ENCODE data around the gene TYROBP. TPM values are rescaled to one million over a fixed set of nuclear protein-coding genes. Genes with fewer than 3 reads are reported as not detected.
"Not testable (repeated sequence)": the region's sequence is repeated elsewhere in the genome, so short reads cannot be mapped to it uniquely, and the experiment has no call there.

Gene TYROBP
- total and polyA plus RNA-seq, 12 donors: 11.8 to 323 (median 163) TPM

- H3K9me3 ChIP-seq (replicated peaks in 1 of 3): no peaks in the 10 kb centered on the region
- intact Hi-C loops (cut with DNase I): no loop called here
- no peak overlapping the region for H3K27ac ChIP-seq
- H3K36me3 ChIP-seq (replicated peaks in 1 of 2): no peaks in the 10 kb centered on the region
- H3K27me3 ChIP-seq: no peaks in the 10 kb centered on the region
- H3K4me3 ChIP-seq: no peak overlapping the region
- WGBS, 4 donors: 43 to 63% (median 58%) methylated on average over 1 to 3 of the region's 3 CpGs
- DNase-seq: no peak
- TF ChIP-seq POLR2A (IDR thresholded peaks at IDR 0.05) (no peak), CTCF (IDR thresholded peaks at IDR 0.05) (no peak)
- no peaks in the 10 kb centered on the region for H3K4me1 ChIP-seq (replicated peaks in 1 of 2)
These were observed 3.1 kb upstream of the TYROBP start for GRCh38 chr19:35911173-35911572.

GRCh38 chr19:35910355-35910754 lies 2.3 kb upstream of the TYROBP start:
- H3K27me3 ChIP-seq; H3K27ac ChIP-seq; H3K9me3 ChIP-seq (replicated peaks in 1 of 3); H3K4me1 ChIP-seq (replicated peaks in 1 of 2); DNase-seq; H3K36me3 ChIP-seq (replicated peaks in 1 of 2); H3K4me3 ChIP-seq; intact Hi-C loops (cut with DNase I): not testable (repeated sequence)
- 83 to 88% (median 86%) methylated on average over 14 of the region's 14 CpGs for WGBS, 4 donors

- TF ChIP-seq CTCF (IDR thresholded peaks at IDR 0.05) (no peak), POLR2A (IDR thresholded peaks at IDR 0.05) (no peak)
- intact Hi-C loops (cut with DNase I): no loop called here
- no peaks in the 10 kb centered on the region for H3K4me1 ChIP-seq (replicated peaks in 1 of 2)
- H3K36me3 ChIP-seq (replicated peaks in 1 of 2): no peaks in the 10 kb centered on the region
- WGBS, 4 donors: 59 to 63% (median 62%) methylated on average over 6 of the region's 6 CpGs; no CpG with 5 or more reads in 1 of the 4 donors
- peak overlapping the region in 3 of 5 donors; percentile 41 to 83 (median 67) for H3K27ac ChIP-seq
- DNase-seq: no peak
- no peaks in the 10 kb centered on the region for H3K9me3 ChIP-seq (replicated peaks in 1 of 3)
- no peak overlapping the region for H3K4me3 ChIP-seq
- no peaks in the 10 kb centered on the region for H3K27me3 ChIP-seq
These were observed 1.6 kb upstream of the TYROBP start for GRCh38 chr19:35909684-35910035.

GRCh38 chr19:35908973-35909683 lies 1.0 kb upstream of the TYROBP start:
- Histone ChIP-seq H3K27ac (peak overlapping the region in 4 of 5 donors; percentile 3 to 89 (median 66)), H3K36me3 (replicated peaks in 1 of 2) (no peaks in the 10 kb centered on the region), H3K4me3 (no peak overlapping the region), H3K27me3 (no peaks in the 10 kb centered on the region), H3K4me1 (replicated peaks in 1 of 2) (no peaks in the 10 kb centered on the region), H3K9me3 (replicated peaks in 1 of 3) (no peaks in the 10 kb centered on the region)
- TF ChIP-seq POLR2A (IDR thresholded peaks at IDR 0.05) (no peak), CTCF (IDR thresholded peaks at IDR 0.05) (no peak)
- intact Hi-C loops (cut with DNase I): no loop called here
- peak; percentile 60 to 85 (median 76) for DNase-seq
- WGBS, 4 donors: 56 to 72% (median 70%) methylated on average over 9 to 10 of the region's 10 CpGs

GRCh38 chr19:35907377-35907745 lies 734 bp downstream of the TYROBP start:
- WGBS, 4 donors: 46 to 74% (median 53%) methylated on average over 6 to 12 of the region's 12 CpGs
- no peak for DNase-seq
- Histone ChIP-seq H3K9me3 (replicated peaks in 1 of 3) (no peaks in the 10 kb centered on the region), H3K27me3 (no peaks in the 10 kb centered on the region), H3K36me3 (replicated peaks in 1 of 2) (no peaks in the 10 kb centered on the region), H3K4me1 (replicated peaks in 1 of 2) (no peaks in the 10 kb centered on the region), H3K4me3 (peak overlapping the region in 1 of 4 donors; percentile 20), H3K27ac (peak overlapping the region in 3 of 5 donors; percentile 59 to 89 (median 64))
- no peak for TF ChIP-seq CTCF (IDR thresholded peaks at IDR 0.05)
- no peak for TF ChIP-seq POLR2A (IDR thresholded peaks at IDR 0.05)
- intact Hi-C loops (cut with DNase I): no loop called here
